Mesenchymal stem cell (in vitro differentiated cells and primary cell): ENCODE results near the gene NMRK1.

Source experiments
- DNase-seq: peaks from one replicate; pipeline ENCODE4 v3.0.0-alpha.2; 2013
- H2AFZ ChIP-seq: one replicate; pipeline ENCODE4 v1.6.1; 2013; ENCODE audit warnings: low read depth, mild to moderate bottlenecking, control low read depth, inconsistent platforms, low read length, moderate library complexity
- H2AK5ac ChIP-seq: 2 replicates; pipeline ENCODE4 v1.6.1; 2013; ENCODE audit warnings: low read length, moderate library complexity, mild to moderate bottlenecking, inconsistent platforms; ENCODE audit not compliant: severe bottlenecking
- H2BK120ac ChIP-seq: one replicate; pipeline ENCODE4 v1.6.1; 2013; ENCODE audit warnings: low read depth, mild to moderate bottlenecking, inconsistent platforms, low read length, moderate library complexity
- H2BK12ac ChIP-seq, 2 experiments: one replicate each; pipeline ENCODE4 v1.6.1; 2013; ENCODE audit warnings: inconsistent platforms in 2 of 2, low read length in 2 of 2, mild to moderate bottlenecking in 2 of 2, moderate library complexity in 2 of 2, control low read depth in 1 of 2
- H2BK15ac ChIP-seq: one replicate; pipeline ENCODE4 v1.6.1; 2013; ENCODE audit warnings: mild to moderate bottlenecking, low read depth, inconsistent platforms; ENCODE audit not compliant: poor library complexity, severe bottlenecking
- H2BK5ac ChIP-seq: 2 replicates; pipeline ENCODE4 v1.6.1; 2013; ENCODE audit warnings: low read depth, mild to moderate bottlenecking, low read length, control low read depth, inconsistent platforms; ENCODE audit not compliant: poor library complexity, severe bottlenecking
- H3K14ac ChIP-seq, 2 experiments: one replicate each; pipeline ENCODE4 v1.6.1; 2013; ENCODE audit warnings: inconsistent platforms in 2 of 2, low read length in 2 of 2, control low read depth in 1 of 2, mild to moderate bottlenecking in 1 of 2, moderate library complexity in 1 of 2
- H3K18ac ChIP-seq, 2 experiments: one replicate each; pipeline ENCODE4 v1.6.1; 2013; ENCODE audit warnings: inconsistent platforms in 2 of 2, low read length in 2 of 2, control low read depth in 1 of 2, low read depth in 1 of 2, mild to moderate bottlenecking in 1 of 2
- H3K23ac ChIP-seq, 2 experiments: one replicate each; pipeline ENCODE4 v1.6.1; 2013; ENCODE audit warnings: inconsistent platforms in 2 of 2, low read length in 2 of 2, mild to moderate bottlenecking in 2 of 2, moderate library complexity in 2 of 2, control low read depth in 1 of 2
- H3K27ac ChIP-seq: 2 replicates; pipeline ENCODE4 v1.5.1; 2013; ENCODE audit warnings: mild to moderate bottlenecking, moderate library complexity, low read length, control low read depth, inconsistent platforms; ENCODE audit not compliant: poor library complexity, severe bottlenecking
- H3K27me3 ChIP-seq, 2 experiments: 2 replicates each; pipeline versions ENCODE4 v1.6.1 to v1.7.0; 2013; ENCODE audit warnings: low read length in 2 of 2, mild to moderate bottlenecking in 2 of 2, moderate library complexity in 2 of 2, control low read depth in 1 of 2, inconsistent platforms in 1 of 2; ENCODE audit not compliant: control insufficient read depth in 1 of 2, insufficient read depth in 1 of 2
- H3K36me3 ChIP-seq, 2 experiments: 2 replicates each; pipeline versions ENCODE4 v1.6.1 to v1.7.0; 2013; ENCODE audit warnings: low read length in 2 of 2, control low read depth in 1 of 2, inconsistent platforms in 1 of 2, low read depth in 1 of 2, mild to moderate bottlenecking in 1 of 2; ENCODE audit not compliant: insufficient read depth in 2 of 2, control insufficient read depth in 1 of 2
- H3K4ac ChIP-seq, 2 experiments: one replicate each; pipeline ENCODE4 v1.6.1; 2013; ENCODE audit warnings: inconsistent platforms in 2 of 2, low read length in 2 of 2, mild to moderate bottlenecking in 2 of 2, moderate library complexity in 2 of 2, control low read depth in 1 of 2, low read depth in 1 of 2
- H3K4me1 ChIP-seq: 2 replicates; pipeline ENCODE4 v1.6.1; 2013; ENCODE audit warnings: low read depth, low read length, control low read depth; ENCODE audit not compliant: control insufficient read depth, insufficient read depth
- H3K4me2 ChIP-seq: 2 replicates; pipeline ENCODE4 v1.6.1; 2013; ENCODE audit warnings: low read length, mild to moderate bottlenecking, inconsistent platforms; ENCODE audit not compliant: poor library complexity, severe bottlenecking
- H3K4me3 ChIP-seq, 2 experiments: 2 replicates each; pipeline versions ENCODE4 v1.5.1 to v1.7.0; 2013; ENCODE audit warnings: low read length in 2 of 2, mild to moderate bottlenecking in 2 of 2, control low read depth in 1 of 2, low read depth in 1 of 2; ENCODE audit not compliant: insufficient read depth in 1 of 2
- H3K79me1 ChIP-seq: replicated peaks from 2 replicates; pipeline ENCODE4 v1.6.1; 2013; ENCODE audit warnings: mild to moderate bottlenecking, control low read depth, low read length, inconsistent platforms; ENCODE audit not compliant: poor library complexity, severe bottlenecking
- H3K9ac ChIP-seq: 2 replicates; pipeline ENCODE4 v1.7.0; 2013; ENCODE audit warnings: mild to moderate bottlenecking, low read length, moderate library complexity
- H3K9me3 ChIP-seq: 2 replicates; pipeline ENCODE4 v1.7.0; 2013; ENCODE audit warnings: mild to moderate bottlenecking, low read length; ENCODE audit not compliant: control insufficient read depth
- H4K8ac ChIP-seq: one replicate; pipeline ENCODE4 v1.6.1; 2013; ENCODE audit warnings: inconsistent platforms, mild to moderate bottlenecking, low read length, moderate library complexity
- H4K91ac ChIP-seq: one replicate; pipeline ENCODE4 v1.6.1; 2013; ENCODE audit warnings: mild to moderate bottlenecking, low read length, inconsistent platforms
- WGBS: methylation state at CpG from one replicate; pipeline ENCODE4 v1.1.7; 2013; ENCODE audit warnings: mixed read lengths; 5-methylcytosine and 5-hydroxymethylcytosine counted together

NMRK1 gene

DNA sequence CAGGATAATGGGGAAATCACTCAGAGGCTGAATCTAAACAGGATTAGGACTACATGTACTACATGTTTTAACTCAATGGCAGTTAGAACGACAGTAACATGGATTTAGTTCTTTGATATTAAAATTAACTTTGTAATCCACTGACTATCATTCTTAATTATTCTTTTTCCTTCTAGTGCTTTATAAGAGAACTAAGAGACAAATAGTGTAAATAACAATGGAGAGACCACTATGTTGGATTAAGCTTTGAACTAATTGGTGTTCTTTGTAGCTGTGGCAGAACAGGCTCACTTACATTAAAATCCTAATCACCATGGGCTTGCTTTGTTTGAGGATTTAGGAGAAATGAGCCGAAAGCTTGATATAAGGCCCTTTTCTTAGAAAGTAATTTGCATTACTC is 18.8 kb downstream of the NMRK1 start:
- no peak overlapping the region for H3K23ac ChIP-seq
- H3K9me3 ChIP-seq = no peaks in the 10 kb centered on the region
- no peak overlapping the region for H3K4me3 ChIP-seq
- no peak overlapping the region for H2BK12ac ChIP-seq
- DNase-seq = no peak
- no peak overlapping the region for H3K9ac ChIP-seq
- peaks cover 6% of the 10 kb centered on the region for H3K4me1 ChIP-seq
- H2BK5ac ChIP-seq = no peak overlapping the region
- no peak overlapping the region for H2AFZ ChIP-seq
- H2BK15ac ChIP-seq = no peak overlapping the region
- H2AK5ac ChIP-seq = no peak overlapping the region
- peaks cover 7 to 46% of the 10 kb centered on the region in 2 experiments for H3K36me3 ChIP-seq
- no peak overlapping the region for H3K4ac ChIP-seq
- H3K27ac ChIP-seq = no peak overlapping the region
- H3K27me3 ChIP-seq = no peaks in the 10 kb centered on the region
- H4K91ac ChIP-seq = no peak overlapping the region
- no peak overlapping the region for H2BK120ac ChIP-seq
- 0% methylated on average over 1 of the region's 2 CpGs for WGBS
- no peak overlapping the region for H3K18ac ChIP-seq
- no peak overlapping the region for H3K4me2 ChIP-seq
- no peak overlapping the region for H4K8ac ChIP-seq
- H3K79me1 ChIP-seq = no peaks in the 10 kb centered on the region
- H3K14ac ChIP-seq = no peak overlapping the region

DNA sequence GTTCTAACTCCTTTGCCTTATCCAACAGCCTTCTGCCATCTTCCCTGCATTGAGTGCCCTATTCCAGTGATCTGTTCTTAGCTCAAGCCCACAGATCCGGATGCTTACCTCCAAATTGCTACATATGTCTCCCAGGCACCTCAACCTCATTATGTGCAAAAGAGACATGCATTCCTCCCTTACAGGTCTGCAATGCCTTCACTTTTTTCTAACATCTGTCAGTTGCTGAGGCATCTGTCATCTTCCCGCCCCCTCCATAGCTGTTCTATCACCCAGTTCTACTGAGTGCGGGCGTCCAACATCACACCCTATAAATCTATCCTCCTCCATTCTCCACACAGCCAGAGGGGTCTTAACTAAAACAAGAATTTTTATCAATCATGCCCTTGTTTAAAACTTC is 20.1 kb downstream of the NMRK1 start:
- 74% methylated on average over 4 of the region's 4 CpGs for WGBS

DNA sequence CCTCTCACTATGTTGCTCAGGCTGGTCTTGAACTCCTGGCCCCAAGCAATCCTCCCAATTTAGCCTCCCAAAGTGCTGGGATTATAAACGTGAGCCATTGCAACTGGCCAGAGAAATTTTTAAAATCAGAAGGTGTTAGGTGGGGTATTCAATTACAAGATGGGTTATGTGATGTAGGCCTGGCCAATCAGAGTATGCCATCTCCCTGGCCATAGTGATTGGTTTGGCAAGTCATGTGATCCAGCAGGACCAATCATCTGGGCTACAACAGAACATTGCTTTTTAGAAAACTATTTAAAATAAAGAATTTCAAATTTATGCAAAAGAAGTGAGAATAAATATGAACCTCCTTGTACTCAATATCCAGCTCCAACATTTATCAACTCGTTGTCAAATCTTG is 22.4 kb downstream of the NMRK1 start:
- Histone ChIP-seq H3K79me1 (no peaks in the 10 kb centered on the region), H2BK5ac (no peak overlapping the region), H3K4me3 (no peak overlapping the region), H2BK15ac (no peak overlapping the region), H2BK12ac (no peak overlapping the region), H3K27ac (no peak overlapping the region), H2BK120ac (no peak overlapping the region), H3K9me3 (no peaks in the 10 kb centered on the region), H3K14ac (no peak overlapping the region), H2AFZ (no peak overlapping the region), H3K23ac (no peak overlapping the region), H3K36me3 (peaks cover 3 to 40% of the 10 kb centered on the region in 2 experiments), H4K91ac (no peak overlapping the region), H3K9ac (no peak overlapping the region), H3K4ac (no peak overlapping the region), H3K4me1 (peaks cover 3% of the 10 kb centered on the region), H3K4me2 (no peak overlapping the region), H3K18ac (no peak overlapping the region), H4K8ac (no peak overlapping the region), H3K27me3 (no peaks in the 10 kb centered on the region), H2AK5ac (no peak overlapping the region)
- DNase-seq = no peak
- WGBS = 90% methylated on average over 1 of the region's 2 CpGs

More for the DNA sequence above, 20.1 kb downstream of the NMRK1 start:
- Histone ChIP-seq H2BK12ac (no peak overlapping the region), H3K23ac (no peak overlapping the region), H2AK5ac (no peak overlapping the region), H3K27me3 (no peaks in the 10 kb centered on the region), H3K4me3 (no peak overlapping the region), H2AFZ (no peak overlapping the region), H3K9me3 (no peaks in the 10 kb centered on the region), H3K27ac (no peak overlapping the region), H3K14ac (no peak overlapping the region), H4K91ac (no peak overlapping the region), H3K4me1 (peaks cover 7% of the 10 kb centered on the region), H3K4me2 (no peak overlapping the region), H3K79me1 (no peaks in the 10 kb centered on the region), H2BK120ac (no peak overlapping the region), H4K8ac (no peak overlapping the region), H3K9ac (no peak overlapping the region), H3K36me3 (peaks cover 7 to 41% of the 10 kb centered on the region in 2 experiments), H3K4ac (no peak overlapping the region), H2BK15ac (no peak overlapping the region), H2BK5ac (no peak overlapping the region), H3K18ac (no peak overlapping the region)
- DNase-seq = no peak

- H3K23ac ChIP-seq = no peak overlapping the region
Observed at GRCh38 chr9:75064307-75065025, 23.5 kb downstream of the NMRK1 start.

More at GRCh38 chr9:75064307-75065025, 23.5 kb downstream of the NMRK1 start:
- H3K4me1 ChIP-seq = peaks cover 3% of the 10 kb centered on the region
- H2BK15ac ChIP-seq = no peak overlapping the region
- no peak overlapping the region for H2BK12ac ChIP-seq
- no peak overlapping the region for H3K4ac ChIP-seq
- peak overlapping the region; percentile 73 for H3K9ac ChIP-seq
- H2BK120ac ChIP-seq = no peak overlapping the region
- no peaks in the 10 kb centered on the region for H3K27me3 ChIP-seq
- no peak overlapping the region for H3K18ac ChIP-seq
- peak overlapping the region in 1 of 2 experiments; percentile 9 for H3K4me3 ChIP-seq
- H2BK5ac ChIP-seq = no peak overlapping the region
- no peak overlapping the region for H4K91ac ChIP-seq
- no peak for DNase-seq
- H3K9me3 ChIP-seq = no peaks in the 10 kb centered on the region
- no peak overlapping the region for H3K14ac ChIP-seq
- no peak overlapping the region for H2AFZ ChIP-seq
- no peak overlapping the region for H4K8ac ChIP-seq
- H2AK5ac ChIP-seq = peak overlapping the region; percentile 27
- peaks cover 3 to 39% of the 10 kb centered on the region in 2 experiments for H3K36me3 ChIP-seq
- H3K79me1 ChIP-seq = no peaks in the 10 kb centered on the region
- no peak overlapping the region for H3K4me2 ChIP-seq
- WGBS = 96% methylated on average over 1 of the region's 2 CpGs
- H3K27ac ChIP-seq = no peak overlapping the region
